ENCODE measurements around the gene TBC1D26.
A peak's percentile ranks its signal among the peaks of the same experiment; 100 is the strongest.
"Not testable (repeated sequence)": the region's sequence is repeated elsewhere in the genome, so short reads cannot be mapped to it uniquely, and the experiment has no call there.

TBC1D26 gene

GRCh38 chr17:15744074-15744676, 12.1 kb downstream of the TBC1D26 start:
- FAIRE-seq: no peak

GRCh38 chr17:15744885-15745284, 12.8 kb downstream of the TBC1D26 start:
- FAIRE-seq: no peak

- FAIRE-seq: not testable (repeated sequence)
Measured at GRCh38 chr17:15749403-15749802, 17.3 kb downstream of the TBC1D26 start.

- FAIRE-seq: not testable (repeated sequence)
Measured at GRCh38 chr17:15768865-15769533, 36.9 kb downstream of the TBC1D26 start.

GRCh38 chr17:15770679-15771078, 38.6 kb downstream of the TBC1D26 start:
- not testable (repeated sequence) for FAIRE-seq

GRCh38 chr17:15776871-15777270, 44.8 kb downstream of the TBC1D26 start:
- FAIRE-seq: peak; percentile 12

- FAIRE-seq: no peak
Measured at GRCh38 chr17:15777297-15777696, 45.2 kb downstream of the TBC1D26 start.

GRCh38 chr17:15777717-15778116, 45.6 kb downstream of the TBC1D26 start:
- no peak for FAIRE-seq

- no peak for FAIRE-seq
Measured at GRCh38 chr17:15779119-15779518, 47.0 kb downstream of the TBC1D26 start.

GRCh38 chr17:15780188-15780587, 48.1 kb downstream of the TBC1D26 start:
- no peak for FAIRE-seq

- FAIRE-seq: no peak
Measured at GRCh38 chr17:15782866-15783265, 50.8 kb downstream of the TBC1D26 start.

GRCh38 chr17:15783461-15783860, 51.4 kb downstream of the TBC1D26 start:
- no peak for FAIRE-seq

GRCh38 chr17:15784351-15784750, 52.3 kb downstream of the TBC1D26 start:
- FAIRE-seq: peak; percentile 21

GRCh38 chr17:15787363-15788075, 55.4 kb downstream of the TBC1D26 start:
- not testable (repeated sequence) for FAIRE-seq

GRCh38 chr17:15788365-15788764, 56.3 kb downstream of the TBC1D26 start:
- peak; percentile 83 for FAIRE-seq

Data from endometrium (tissue), 2 donors.